ENCODE data around the gene BAX. TPM values are rescaled to one million over a fixed set of nuclear protein-coding genes. Genes with fewer than 3 reads are reported as not detected.

The BAX gene
- total and polyA plus RNA-seq, 8 donors, result 20.3 to 48.1 (median 30.7) TPM

DNA sequence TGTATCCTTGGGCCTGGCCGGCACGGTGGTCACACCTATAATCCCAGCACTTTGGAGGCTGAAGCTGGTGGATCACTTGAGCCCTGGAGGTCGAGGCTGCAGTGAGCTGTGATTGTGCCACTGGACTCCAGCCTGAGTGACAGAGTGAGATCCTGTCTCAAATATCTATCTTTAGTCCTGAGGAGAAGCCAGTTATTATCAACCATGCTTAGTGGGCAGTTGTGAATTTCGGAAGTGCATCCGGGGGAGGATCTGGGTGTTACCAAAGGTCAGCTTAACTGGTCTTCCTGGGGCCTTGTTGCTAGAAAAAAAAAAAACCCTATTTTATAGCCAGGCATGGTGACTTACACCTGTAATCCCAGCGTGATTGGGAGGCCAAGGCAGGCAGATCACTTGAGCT, 11.6 kb upstream of the BAX start:
- intact Hi-C loops (cut with DNase I), result no loop called here
- FAIRE-seq (no peak), DNase-seq (no peak), ATAC-seq (no peak)
- Histone ChIP-seq H3K4me3 (no peak overlapping the region), H3K27me3 (no peaks in the 10 kb centered on the region), H3K9me3 (no peaks in the 10 kb centered on the region), H3K36me3 (no peaks in the 10 kb centered on the region), H3K27ac (no peak overlapping the region), H3K4me1 (no peaks in the 10 kb centered on the region)
- TF ChIP-seq, protein P1, sequence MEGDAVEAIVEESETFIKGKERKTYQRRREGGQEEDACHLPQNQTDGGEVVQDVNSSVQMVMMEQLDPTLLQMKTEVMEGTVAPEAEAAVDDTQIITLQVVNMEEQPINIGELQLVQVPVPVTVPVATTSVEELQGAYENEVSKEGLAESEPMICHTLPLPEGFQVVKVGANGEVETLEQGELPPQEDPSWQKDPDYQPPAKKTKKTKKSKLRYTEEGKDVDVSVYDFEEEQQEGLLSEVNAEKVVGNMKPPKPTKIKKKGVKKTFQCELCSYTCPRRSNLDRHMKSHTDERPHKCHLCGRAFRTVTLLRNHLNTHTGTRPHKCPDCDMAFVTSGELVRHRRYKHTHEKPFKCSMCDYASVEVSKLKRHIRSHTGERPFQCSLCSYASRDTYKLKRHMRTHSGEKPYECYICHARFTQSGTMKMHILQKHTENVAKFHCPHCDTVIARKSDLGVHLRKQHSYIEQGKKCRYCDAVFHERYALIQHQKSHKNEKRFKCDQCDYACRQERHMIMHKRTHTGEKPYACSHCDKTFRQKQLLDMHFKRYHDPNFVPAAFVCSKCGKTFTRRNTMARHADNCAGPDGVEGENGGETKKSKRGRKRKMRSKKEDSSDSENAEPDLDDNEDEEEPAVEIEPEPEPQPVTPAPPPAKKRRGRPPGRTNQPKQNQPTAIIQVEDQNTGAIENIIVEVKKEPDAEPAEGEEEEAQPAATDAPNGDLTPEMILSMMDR (IDR thresholded peaks at IDR 0.05), result no peak
- 78 to 86% methylated on average over 6 of the region's 6 CpGs for WGBS, 2 donors

DNA sequence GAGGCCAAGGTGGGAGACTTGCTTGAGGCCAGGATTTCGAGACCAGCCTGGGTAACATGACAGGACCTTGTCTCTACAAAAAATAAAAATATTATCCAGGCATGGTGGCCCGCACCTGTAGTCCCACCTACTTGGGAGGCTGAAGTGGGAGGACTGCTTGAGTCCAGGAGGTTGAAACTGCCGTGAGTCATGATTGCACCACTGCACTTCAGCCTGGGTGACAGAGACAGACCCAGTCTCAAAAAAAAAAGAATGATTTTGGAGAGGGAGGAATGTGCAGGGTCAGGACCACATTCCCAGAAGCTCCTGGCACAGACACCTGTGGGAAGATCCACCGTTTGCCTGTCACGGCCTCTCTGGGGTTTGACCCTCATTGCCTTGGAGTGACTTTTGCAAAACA, 9.3 kb upstream of the BAX start:
- Histone ChIP-seq H3K4me3 (no peak overlapping the region), H3K27me3 (no peaks in the 10 kb centered on the region), H3K4me1 (no peaks in the 10 kb centered on the region), H3K36me3 (no peaks in the 10 kb centered on the region), H3K27ac (no peak overlapping the region), H3K9me3 (no peaks in the 10 kb centered on the region)
- 84 to 94% methylated on average over 5 of the region's 5 CpGs for WGBS, 2 donors
- FAIRE-seq (no peak), ATAC-seq (no peak), DNase-seq (no peak)
- TF ChIP-seq, protein P1 (IDR thresholded peaks at IDR 0.05), result no peak
- intact Hi-C loops (cut with DNase I), result no loop called here

DNA sequence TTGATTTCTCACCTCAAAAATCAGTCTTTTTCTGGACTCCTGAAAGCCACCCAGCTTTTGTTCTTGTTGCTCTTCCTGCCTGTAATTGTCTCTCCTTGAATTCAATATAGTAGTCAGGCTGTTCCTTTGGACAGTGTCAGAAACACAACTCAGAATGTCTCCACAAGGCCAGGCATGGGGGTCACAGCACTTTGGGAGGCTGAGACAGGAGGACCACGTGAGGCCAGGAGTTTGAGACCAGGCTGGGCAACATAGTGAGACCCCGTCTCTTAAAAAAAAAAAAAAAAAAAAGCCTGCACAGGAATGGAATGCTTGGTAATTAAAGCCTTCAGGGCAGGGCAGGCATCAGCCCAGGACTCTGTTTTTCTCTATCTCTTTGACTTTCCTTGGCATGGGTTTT, 8.9 kb upstream of the BAX start:
- FAIRE-seq, result no peak
- no peaks in the 10 kb centered on the region for H3K9me3 ChIP-seq
- no peaks in the 10 kb centered on the region for H3K4me1 ChIP-seq
- no peaks in the 10 kb centered on the region for H3K27me3 ChIP-seq
- TF ChIP-seq, protein P1 (IDR thresholded peaks at IDR 0.05), result no peak
- H3K36me3 ChIP-seq, result no peaks in the 10 kb centered on the region
- 77 to 80% methylated on average over 2 of the region's 2 CpGs for WGBS, 2 donors
- H3K27ac ChIP-seq, result no peak overlapping the region
- ATAC-seq, result no peak
- no peak for DNase-seq
- intact Hi-C loops (cut with DNase I), result no loop called here
- H3K4me3 ChIP-seq, result no peak overlapping the region

DNA sequence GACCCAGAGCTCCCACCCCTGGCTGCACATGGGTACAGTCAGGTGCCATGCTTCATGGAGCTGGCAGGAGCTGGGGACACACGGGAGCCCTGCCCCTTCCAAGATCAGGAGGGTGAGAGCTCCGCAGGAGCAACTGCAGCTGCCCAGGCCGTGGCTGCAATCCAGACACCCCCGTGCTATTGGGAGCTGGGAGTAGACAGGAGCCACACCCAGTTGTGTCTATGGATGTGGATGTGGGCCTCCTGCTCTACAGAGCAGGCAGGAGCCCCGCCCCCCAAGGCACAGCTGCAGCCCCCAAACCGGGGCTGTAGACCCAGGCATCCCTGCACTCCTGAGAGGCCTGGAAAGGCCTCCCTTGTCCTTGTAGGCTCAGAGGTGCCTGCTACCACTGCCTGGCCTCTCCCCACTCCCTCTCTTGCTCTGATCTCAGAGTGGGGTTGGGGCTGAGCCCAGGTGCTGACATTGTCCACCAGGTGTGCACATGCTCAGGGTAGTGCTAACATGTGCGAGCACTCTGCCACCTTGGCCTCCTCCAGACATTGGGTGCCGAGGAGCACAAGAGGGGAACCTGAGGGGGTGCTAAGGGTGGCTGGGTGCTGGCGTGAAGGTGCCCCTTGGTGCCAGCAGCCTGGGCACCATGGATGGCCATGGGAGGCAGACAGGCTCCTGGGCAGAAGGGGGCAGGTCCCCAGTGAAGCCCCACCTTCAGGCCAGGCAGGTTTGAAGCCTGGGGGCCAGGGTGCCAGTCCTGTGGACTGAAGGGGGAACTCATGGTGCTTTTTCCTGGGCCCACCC, 8.0 kb upstream of the BAX start:
- no peak for DNase-seq
- TF ChIP-seq, protein P1 (IDR thresholded peaks at IDR 0.05), result no peak
- no peak overlapping the region for H3K27ac ChIP-seq
- no peaks in the 10 kb centered on the region for H3K9me3 ChIP-seq
- H3K36me3 ChIP-seq, result no peaks in the 10 kb centered on the region
- no peak overlapping the region for H3K4me3 ChIP-seq
- no peaks in the 10 kb centered on the region for H3K4me1 ChIP-seq
- intact Hi-C loops (cut with DNase I), result no loop called here
- H3K27me3 ChIP-seq, result no peaks in the 10 kb centered on the region
- WGBS, 2 donors, result 75 to 81% methylated on average over 9 of the region's 9 CpGs
- no peak for FAIRE-seq
- ATAC-seq, result no peak

DNA sequence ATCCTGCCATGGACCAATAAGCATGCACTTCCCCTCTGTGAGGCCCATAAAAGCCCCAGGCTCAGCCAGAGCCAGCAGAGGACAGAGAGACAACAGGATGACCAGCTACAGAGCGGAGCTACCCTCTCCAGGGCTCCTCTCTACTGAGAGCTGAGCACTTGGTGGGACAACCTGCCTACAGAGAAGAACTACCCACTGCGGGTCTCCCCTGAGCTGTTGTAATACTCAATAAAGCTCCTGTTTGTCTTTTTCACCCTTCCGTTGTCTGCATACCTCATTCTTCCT, 7.5 kb upstream of the BAX start:
- no peaks in the 10 kb centered on the region for H3K4me1 ChIP-seq
- no peaks in the 10 kb centered on the region for H3K36me3 ChIP-seq
- TF ChIP-seq, protein P1 (IDR thresholded peaks at IDR 0.05), result no peak
- H3K9me3 ChIP-seq, result no peaks in the 10 kb centered on the region
- intact Hi-C loops (cut with DNase I), result no loop called here
- no peaks in the 10 kb centered on the region for H3K27me3 ChIP-seq
- DNase-seq (no peak), FAIRE-seq (no peak), ATAC-seq (no peak)
- WGBS, 2 donors, result 88 to 100% methylated on average over 3 of the region's 3 CpGs
- no peak overlapping the region for H3K4me3 ChIP-seq
- H3K27ac ChIP-seq, result no peak overlapping the region

Measured in pancreas (tissue), 10 donors.